ENCODE measurements around the gene HAGH.

The HAGH gene

DNA sequence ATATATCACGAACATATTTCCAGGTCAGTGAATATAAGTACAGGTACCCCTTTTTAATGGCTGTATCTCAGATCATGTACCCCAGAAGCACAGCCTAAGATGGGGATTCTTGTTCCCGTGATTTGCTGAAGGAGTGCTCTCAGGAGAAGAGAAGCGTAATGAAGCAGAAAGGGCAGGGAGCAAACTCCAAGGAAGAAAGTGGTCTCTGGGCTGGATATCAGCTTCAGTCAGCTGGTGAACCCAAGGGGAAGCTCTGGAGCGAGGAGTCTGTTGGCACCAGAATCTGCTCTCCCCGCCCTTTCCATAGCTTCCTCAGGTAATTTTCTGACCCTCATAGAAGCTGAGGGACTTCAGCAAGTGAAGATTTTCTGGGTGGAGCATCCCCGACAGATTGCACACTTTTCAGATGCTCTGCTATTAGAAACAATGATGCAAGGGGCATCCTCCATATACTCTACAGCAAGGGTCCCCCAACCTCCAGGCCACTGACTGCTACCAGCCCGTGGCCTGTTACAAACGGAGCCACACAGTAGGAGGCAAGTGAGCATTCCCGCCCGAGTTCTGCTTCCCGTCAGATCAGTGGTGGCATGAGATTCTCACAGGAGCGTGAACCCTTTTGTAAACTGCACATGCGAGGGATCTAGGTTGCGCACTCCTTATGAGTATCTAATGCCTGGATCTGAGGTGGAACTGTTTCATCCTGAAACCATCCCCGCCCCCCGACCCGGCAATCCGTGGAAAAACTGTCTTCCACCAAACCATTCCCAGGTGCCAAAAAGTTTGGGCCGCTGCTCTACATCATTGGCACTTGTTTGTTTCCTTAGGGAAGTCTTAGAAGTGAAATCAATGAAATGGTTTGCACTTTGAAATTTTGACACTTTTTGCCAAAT lies 4.8 kb upstream of the HAGH start:
- DNase-seq = no peak

DNA sequence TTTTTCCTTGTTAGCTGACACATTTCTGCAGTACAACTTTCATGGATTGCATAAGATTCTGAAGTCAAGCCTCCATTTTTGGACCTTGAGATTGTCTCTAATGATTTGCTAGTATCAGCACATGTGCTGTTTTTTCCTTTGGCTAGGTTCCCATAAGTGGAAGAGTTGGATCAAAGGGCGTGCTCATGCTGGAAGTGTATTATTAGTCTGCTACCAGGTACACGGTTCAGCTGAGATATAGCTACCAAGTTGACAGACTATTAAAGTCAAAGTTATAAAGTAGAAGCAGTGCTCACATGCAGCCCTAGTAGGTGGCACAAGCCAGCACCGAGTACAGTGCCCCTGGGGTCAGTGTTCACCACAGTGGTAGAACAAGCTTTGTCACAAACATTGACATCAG lies 3.6 kb upstream of the HAGH start:
- DNase-seq = no peak

DNA sequence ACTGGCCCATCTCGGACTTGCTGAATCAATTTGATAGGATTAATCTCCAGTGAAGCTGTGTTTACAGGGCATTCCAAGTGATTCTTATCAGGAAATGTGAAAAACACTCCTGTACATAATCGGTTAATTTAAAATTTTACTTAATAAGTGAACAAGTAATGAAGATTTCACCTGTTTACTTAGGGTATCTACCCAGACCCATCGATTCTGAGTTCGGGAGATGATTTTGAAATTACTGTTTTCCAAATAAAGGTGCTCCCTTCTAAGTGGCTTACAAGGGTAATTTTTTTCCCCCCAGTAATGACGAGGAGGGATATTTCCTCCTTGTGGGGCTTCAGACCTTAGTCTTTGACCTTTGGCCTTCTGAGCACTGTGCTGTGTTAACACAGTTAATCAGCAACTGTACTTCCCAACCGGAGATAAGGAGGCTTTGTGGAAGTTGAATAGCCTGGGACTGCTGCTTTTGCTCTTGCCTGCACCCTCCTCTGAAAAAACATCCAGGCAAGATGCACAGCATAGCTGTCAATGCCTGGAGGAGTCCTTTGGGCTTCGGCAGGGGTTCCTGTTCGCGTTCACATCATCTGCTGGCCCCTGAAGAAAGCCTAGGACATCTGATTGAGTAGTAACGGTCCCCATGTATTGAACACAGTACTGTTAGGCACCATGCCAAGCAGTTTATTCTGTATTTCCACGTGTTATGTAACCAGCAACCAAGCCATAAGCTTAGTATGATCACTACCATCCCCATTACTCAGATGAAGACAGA lies 2.2 kb upstream of the HAGH start:
- no peak for DNase-seq

DNA sequence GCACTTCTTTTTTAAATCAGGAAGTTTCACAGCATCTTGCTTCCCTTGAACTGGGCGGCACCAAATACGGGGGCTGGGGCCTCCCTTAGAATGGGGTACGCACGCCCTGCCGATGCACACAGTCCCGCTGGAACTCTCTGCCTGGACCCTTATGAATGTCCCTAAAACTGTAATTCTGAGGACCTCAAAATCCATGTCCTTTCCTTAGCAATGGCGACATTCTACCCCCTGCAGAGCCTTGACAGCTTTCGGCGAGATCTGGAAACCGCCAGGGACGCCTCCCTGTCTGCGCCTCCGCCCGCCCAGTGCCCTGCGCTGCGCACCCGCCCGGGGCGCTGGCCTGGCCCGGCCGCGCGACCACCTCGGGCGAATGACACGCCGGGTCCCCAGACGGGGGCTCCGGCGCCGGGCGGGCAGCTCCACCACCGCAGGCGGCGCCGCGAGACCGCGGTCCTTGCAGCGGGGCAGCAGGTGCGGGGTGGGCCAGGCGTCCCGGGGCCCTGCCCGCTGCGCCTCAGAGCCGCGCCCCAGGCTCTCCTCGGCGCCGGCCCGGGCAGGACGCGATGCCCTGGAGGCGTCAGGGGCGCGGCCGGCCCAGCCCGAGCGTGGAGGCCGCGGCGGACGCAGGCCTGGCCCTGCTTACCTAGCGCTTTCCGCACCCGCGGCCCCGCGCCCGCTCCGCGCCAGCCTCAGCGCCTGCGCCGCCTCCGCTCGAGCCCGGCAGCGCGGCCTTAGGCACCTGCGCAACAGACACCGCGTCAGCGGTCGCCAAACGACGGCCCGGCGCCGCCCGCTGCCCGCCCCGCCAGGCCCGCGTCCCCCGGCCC lies 548 bp downstream of the HAGH start:
- DNase-seq = peak; percentile 68 to 91 (median 81)

DNA sequence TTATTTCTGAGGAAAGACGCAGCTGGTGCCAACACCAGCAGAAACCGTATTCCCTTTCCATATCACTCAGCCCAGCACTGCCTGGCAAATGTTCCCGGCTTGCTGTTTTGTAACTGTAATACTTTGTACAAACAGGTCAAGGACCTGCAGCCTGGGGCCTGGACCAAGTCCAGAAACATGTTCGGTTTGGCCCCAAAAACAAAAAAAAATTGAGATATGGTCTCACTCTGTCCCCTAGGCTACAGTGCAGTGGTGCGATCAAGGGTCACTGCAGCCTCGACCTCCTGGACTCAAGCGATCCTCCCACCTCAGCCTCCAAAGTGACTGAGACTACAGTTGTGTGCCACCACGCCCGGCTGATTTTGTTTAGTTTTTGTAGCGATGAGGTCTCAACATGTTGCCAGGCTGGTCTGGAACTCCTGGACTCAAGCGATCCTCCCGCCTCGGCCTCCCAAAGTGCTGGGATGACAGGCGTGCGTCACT lies 1.2 kb downstream of the HAGH start:
- DNase-seq = no peak

DNA sequence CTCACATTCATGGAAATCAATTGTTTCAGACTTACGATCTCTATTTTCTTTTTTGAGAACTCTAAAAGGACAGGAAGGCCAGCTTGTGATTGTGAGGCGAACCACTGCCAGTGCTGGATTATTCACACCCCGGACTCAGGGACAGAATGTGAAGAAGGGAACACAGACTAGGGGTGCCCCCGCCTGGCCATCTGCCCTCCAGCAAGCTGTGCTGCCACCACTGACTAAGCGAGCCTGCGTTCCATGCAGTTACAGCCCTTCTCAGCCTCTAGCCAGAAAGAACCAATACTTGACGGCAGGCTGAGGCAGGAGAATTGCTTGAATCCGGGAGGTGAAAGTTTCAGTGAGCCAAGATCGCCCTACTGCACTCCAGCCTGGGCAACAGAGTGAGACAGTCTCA lies 2.8 kb downstream of the HAGH start:
- no peak for DNase-seq

DNA sequence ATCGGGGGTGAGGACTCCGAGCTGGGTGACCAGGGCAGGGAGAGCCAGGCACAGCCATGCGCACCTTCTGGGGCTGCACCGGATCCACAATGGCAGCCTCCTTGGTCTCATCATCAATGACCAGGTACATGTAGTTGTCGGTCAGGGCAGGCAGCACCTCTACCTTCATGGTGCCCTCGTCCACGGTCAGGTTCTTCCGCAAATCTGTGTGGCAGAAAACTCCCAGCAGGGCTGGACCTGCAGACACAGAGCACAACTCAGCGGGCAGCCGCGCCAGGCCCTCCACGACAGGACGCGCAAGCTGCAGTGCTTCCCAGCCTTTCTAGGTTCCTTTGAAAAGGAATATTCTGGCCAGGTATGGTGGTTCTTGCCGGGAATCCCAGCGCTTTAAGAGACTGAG lies 3.8 kb downstream of the HAGH start:
- no peak for DNase-seq

DNA sequence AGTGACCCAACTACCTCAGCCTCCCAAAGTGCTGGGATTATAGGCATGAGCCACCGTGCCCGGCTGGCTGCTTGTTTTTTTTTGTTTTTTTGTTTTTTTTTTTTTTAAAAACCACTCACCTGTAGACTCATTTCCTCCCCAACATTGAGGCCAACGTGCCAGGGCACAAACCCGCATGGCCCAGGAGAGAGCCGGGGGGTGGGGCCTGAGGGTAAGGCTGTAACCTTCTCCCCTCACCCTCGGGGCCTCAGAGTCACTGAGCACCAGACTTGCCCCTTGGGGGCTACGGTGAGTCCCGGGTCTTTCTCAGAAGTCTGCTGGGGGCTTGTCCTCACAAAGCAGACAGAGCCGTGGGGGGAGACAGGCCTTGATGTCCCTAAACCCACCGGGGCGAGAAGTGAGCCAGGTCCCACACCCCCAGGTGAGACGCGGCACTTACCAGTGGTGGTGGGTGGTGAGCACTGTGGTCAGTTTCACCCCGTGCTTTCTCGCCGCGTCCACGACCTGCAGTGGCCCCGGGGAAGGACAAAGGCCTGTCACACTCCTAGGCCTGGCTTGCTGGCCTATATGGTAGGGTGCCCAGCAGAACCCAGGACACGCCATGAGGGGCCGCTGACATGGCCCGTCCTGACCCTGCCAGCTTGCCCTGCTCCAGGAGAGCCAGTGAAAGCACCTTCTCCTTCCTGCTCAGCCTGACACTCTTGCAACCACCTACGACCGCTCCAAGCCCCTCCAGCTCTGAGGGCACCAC lies 4.6 kb downstream of the HAGH start:
- DNase-seq = no peak

DNA sequence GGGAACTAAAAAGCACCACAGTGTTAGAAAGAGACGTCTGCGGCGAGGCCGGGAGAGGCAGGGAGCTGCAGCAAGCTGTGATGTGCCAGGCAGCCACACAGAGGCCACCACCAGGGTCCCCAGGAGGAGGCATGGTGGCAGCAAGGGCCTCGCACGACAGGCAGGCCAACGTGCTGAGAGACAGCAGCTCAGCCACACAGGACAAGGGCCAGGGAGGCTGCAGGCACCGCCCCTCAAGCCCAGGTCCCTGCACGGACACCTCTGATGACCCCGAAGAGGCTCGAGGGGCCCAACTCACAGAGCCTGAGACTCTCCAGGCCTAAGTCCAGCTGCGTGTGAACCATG lies 5.7 kb downstream of the HAGH start:
- DNase-seq = no peak

DNA sequence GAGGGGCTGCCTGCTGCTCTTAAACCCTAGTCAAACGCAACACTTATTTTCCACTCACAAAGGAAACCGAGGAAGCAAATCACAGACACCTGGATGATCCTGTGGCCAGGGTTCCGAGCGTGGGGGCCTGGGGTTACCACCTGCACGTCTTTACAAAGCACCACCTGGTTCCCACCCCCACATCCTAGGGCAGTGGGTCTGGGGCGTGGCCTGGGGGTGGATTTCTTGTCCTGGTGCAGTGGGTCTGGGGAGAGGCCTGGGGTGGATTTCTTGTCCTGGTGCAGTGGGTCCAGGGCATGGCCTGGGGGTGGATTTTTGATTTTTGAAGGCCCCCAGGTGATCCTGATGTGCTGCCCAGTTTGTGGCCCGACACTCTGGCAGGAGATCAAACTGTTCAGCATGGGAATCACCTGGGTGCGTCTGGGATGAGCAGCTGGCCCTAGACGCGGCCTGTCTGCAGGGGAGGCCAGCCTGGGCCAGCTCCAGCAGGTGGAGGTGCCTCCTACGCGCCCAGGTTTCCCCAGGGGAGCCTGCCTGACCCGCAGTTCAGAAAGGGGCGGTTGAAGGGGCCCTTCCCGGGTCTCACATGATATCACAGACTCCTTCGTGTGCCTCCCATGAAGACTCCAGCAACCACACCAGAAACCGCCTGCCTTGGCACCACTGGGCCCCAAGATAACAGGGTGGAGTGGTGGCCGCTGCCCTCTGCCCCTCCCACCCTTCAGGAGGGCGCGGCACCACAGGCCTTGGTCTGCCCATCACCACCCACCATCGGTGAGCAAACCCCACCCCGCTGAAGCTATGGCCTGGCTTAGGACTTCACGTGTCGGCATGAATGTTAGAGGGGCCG lies 6.3 kb downstream of the HAGH start:
- no peak for DNase-seq

DNA sequence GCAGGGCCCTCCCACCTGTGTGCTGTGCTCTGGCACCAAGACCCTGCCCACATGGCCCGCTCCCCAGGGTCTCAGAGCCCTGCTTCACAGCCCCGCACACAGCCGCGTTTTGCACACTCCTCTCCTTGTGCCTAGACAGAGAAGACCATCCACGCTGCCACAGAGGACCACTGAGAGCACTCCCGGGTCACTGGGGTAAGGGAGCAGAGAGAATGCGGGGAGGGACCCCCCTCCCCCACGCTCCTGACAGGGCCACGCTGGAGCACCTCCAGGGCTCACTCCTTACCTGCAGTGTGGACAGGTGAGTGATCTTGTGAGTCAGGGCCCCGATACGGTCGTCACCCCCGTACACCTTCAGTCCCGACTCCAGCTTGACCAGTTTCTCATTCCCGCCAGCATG lies 7.0 kb downstream of the HAGH start:
- no peak for DNase-seq

DNA sequence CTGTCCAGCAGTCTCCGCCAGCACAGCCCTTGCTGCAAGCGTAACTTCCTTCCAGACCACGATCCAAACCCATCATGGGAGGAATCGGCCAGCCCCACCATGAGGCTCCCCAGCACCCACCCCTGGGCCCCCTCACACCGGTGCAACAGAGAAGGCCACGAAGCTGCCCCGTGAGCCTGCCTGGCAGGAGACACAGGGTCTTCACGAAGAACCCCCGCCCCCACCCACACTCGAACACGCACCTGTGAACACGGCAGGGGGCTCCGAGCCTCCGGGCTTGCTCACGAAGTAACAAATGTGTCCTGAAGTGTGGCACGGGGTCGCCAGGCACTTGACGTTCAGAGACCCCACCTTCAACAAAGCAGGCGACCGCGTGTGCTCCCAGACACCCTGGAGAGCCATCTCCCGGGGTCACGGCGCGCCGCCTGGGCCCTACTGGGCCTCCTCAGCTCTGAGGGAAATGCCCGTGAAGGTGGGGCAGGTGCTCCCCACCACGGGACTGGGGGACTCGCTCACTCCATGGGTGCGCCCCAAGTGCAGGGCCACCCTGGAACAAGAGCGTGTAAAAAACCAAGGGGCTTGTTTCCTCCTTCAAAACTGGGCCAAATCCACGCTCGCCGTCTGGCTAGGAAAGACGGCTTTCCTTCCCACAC lies 7.6 kb downstream of the HAGH start:
- no peak for DNase-seq

DNA sequence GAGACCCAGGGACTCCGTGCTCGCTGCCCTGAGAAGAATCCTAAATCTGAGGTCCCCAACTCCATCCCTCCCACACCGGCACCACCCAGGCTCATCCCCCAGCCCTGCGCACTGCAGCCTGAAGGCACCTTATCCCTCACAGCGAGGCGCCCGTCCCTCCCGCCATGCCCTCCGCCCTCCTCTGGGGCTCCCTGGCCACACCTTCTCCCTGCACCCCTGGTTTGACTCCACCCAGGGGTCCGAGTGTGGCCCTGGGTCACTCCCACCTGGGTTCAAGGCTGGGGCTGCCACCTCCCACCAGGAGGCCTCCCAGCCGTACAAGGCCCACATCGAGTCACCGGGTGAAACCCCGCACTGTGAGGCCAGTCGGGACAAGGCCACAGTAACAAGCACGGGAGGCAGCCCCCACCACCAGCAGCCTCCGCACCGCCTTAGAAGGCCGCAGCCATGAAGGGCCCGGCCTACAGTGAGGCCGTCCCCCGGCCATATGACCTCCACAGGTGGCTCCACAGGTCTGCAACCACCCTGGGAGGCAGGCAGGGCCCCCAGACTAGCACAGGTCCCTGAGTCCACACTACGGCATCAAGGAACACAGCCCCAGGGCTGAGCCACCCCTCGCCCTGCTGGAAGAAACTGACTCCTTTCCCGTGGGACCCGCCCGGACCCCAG lies 8.3 kb downstream of the HAGH start:
- DNase-seq = no peak

DNA sequence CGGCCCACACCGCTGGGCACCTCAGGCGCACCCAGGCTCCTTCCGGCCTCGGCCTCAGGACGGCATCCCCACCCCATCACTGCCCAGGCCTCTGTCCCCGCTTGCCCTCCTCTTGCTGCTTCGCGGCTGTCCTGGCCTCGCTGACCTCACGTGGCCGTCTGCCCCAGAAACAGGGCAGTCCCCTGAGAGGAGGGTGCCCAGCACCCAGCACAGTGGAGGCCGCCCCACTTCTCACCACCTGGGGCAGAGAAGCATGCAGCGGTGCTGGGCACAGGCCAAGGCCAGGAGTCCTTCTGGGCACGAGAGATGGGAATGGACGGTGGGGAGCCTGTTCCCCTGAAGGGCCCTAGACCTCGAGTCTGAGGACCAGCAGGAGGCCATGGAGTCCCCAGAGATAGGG lies 8.9 kb downstream of the HAGH start:
- DNase-seq = no peak

DNA sequence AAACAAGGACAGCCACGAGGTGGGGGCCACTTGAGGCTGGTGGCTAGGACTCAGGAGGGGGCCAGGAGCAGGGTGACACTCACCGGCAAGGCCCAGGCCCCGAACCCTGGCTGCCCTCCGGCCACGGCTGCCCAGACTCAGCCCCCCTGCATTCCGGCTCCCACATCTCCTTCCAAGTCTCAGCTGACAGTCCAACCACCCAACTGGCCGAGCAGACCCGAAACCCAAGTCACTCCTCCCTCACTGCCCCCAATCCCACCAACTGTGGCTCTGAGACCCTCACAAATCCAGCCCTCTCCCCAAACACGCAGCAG lies 9.4 kb downstream of the HAGH start:
- no peak for DNase-seq

DNA sequence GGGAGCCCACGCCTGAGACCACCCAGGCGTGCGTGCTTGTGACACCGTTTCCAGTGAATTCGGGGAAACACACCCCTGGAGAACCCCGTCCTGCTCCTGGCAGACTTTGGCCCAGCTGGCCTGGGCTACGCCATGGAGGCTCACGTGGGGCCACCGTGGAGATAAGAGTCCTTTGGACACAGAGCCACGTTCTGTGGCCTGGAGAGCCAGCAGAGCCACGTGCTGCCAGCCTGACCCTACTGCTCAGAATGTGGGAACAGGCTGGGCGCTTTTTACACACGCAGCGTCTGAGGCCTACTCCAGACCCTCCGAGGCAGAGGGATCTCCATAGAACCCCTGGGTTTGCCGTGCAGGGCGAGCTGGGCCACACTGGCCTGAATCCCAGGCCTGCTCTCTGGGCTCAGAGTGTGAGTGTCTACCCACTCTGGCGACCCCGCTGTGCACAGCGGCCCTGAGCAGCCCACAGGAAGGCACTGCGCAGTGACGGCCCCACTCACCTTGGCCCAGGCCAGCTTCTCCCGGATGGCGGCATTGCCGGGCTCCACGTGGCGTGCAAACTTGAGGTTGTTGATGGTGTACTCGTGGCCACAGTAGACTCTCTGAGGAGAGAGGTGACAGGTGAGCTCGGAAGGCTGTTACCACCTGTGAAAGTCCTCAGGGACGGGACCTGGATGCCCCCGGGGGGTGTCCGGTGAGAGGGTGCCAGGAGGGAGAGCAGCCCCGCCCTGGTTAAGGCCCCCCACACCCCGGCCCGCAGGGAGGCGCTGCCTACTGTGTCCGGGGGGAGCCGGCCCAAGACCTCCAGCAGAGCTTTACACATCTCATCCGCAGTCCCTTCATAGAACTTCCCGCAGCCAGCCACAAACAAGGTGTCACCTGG lies 10.0 kb downstream of the HAGH start:
- DNase-seq = no peak

DNA sequence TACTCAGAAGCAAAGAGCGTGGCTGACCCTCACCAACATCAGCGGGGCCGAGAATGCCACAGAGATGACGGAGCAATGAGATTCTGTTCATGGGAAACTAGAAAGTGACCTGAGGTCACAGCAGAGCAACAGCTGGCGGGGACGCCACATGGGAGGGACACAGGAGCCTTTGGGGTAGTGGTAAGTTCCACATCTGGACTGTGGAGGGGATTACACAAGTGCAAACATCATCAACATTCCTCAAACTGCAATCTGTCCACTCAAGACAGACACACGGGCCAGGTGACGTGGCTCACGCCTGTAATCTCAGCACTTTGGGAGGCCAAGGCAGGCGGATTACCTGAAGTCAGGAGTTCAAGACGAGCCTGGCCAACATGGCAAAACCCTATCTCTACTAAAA lies 11.2 kb downstream of the HAGH start:
- no peak for DNase-seq

DNA sequence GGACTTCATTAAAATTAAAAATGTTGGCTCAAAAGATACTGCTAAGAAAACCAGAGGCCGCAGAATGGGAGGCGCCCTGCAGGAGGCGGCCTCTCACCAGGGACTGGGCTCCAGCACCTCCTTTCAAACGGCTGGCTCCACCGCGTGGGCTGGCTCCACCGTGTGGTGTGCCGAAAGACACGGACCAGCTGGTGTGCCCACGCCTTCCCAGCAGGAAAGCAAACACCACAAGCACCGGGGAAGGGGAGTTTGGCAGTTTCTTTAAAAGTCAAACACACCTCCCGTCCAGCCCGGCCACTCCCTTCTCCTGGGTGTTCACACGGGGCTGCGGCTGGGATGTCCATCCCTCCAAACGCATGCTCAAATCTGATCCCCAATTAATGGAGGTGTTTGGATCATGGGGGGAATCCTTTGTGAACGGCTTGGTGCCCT lies 13.9 kb downstream of the HAGH start:
- peak; percentile 23 to 52 (median 42) for DNase-seq

DNA sequence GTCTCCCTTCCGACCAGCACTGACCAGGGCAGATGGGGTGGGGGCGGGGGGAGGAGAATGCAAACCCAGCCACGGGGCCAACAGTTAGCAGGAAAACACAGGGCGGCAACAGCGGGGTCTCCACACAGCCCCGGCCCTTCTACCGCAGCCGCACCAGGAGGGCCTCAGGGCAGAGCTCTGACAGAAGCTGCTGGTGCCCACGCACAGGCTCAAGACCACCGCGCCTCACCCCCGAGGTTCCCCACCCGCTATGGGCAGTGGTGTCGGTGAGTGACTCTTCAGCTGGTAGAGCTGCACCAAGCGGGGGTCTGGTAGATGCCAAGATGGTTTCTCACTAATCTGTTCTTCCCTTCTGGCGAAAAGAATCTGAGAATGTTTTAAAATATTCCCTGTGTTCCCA lies 16.1 kb downstream of the HAGH start:
- DNase-seq = no peak

DNA sequence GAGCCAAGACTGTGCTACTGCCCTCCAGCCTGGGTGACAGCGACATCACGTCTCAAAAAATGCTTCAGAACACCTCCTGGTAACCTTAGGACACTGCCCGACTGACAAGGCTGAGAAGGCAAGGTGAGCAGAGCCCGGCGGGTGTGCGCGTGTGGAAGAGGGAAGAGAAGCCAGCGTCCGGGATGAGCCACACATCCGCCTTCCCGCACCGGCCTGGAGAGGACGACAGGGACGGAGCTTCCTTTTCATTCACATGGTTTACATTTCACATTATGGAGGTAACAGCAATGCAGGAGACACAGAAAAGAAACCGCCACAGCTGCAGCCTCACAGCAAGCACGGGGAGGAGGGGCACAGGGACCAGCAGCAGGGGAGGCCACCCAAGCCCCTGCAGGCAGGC lies 16.5 kb downstream of the HAGH start:
- no peak for DNase-seq
